Esophagus (tissue), 2 donors: ENCODE measurements around the gene PLEKHA4. TPM values are rescaled to one million over a fixed set of nuclear protein-coding genes. Genes with fewer than 3 reads are reported as not detected.
"Not testable (repeated sequence)": the region's sequence is repeated elsewhere in the genome, so short reads cannot be mapped to it uniquely, and the experiment has no call there.

Experiments
- H3K27ac ChIP-seq, 2 donors: one replicate each; pipeline ENCODE4 v1.5.1; 2013; ENCODE audit warnings: low read depth in 2 of 2, mild to moderate bottlenecking in 2 of 2, inconsistent platforms in 1 of 2, low read length in 1 of 2, moderate library complexity in 1 of 2
- H3K27me3 ChIP-seq, 2 donors: one replicate each; pipeline ENCODE4 v1.6.1; 2013; ENCODE audit warnings: low read length in 2 of 2, control low read depth in 1 of 2, mild to moderate bottlenecking in 1 of 2; ENCODE audit not compliant: insufficient read depth in 2 of 2, control insufficient read depth in 1 of 2
- H3K36me3 ChIP-seq, 2 donors: one replicate each; pipeline ENCODE4 v1.6.1; 2013; ENCODE audit warnings: low read length in 1 of 2; ENCODE audit not compliant: control insufficient read depth in 2 of 2, insufficient read depth in 2 of 2
- H3K4me1 ChIP-seq, 2 donors: one replicate each; pipeline ENCODE4 v1.6.1; 2013; ENCODE audit warnings: low read length in 1 of 2; ENCODE audit not compliant: control insufficient read depth in 2 of 2, insufficient read depth in 2 of 2
- H3K4me3 ChIP-seq, 2 donors: one replicate each; pipeline ENCODE4 v1.5.1; 2013; ENCODE audit warnings: low read length in 2 of 2, mild to moderate bottlenecking in 2 of 2, low read depth in 1 of 2, moderate library complexity in 1 of 2
- H3K9me3 ChIP-seq, 2 donors: one replicate each; pipeline ENCODE4 v1.6.1; 2013; ENCODE audit warnings: mild to moderate bottlenecking in 2 of 2, low read depth in 1 of 2, low read length in 1 of 2, moderate library complexity in 1 of 2; ENCODE audit not compliant: control insufficient read depth in 2 of 2, insufficient read depth in 1 of 2
- WGBS, 2 donors: extraction: QIAGEN DNeasy Blood & Tissue Kit; methylation state at CpG; one replicate each; pipeline ENCODE4 v1.1.7; 2013; 5-methylcytosine and 5-hydroxymethylcytosine counted together
- polyA plus RNA-seq, 2 donors: library from polyadenylated mRNA; stranded (reverse); fragments of 200-250 nt; gene quantifications; one replicate each; pipeline ENCODE4 v1.2.3, GENCODE V29; 2013
- donor health status: healthy with polysubstance abuse.
- donor health status: Bipolar disorder and iron deficiency.

Gene PLEKHA4
- polyA plus RNA-seq, 2 donors: 8.6 to 9.2 TPM

DNA sequence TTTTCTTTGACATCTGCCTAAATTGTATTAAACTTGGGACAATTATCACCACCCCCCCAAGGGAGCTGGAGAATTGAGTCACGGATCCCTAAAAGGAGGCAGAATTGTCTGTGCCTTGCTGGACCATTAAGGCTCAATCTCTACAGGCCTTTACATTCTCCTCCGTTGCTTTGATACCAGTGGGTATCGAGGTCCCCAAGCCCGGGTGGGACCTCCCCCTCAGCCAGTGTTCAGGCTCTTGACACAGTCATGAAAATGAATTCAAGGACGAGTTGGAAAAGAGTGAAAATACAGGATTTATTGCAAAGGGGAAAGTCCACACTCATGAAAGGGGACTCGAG, 9.4 kb upstream of the PLEKHA4 start:
- Histone ChIP-seq H3K27ac (peak overlapping the region in 1 of 2 donors; percentile 46), H3K4me3 (no peak overlapping the region), H3K36me3 (peaks cover 11 to 16% of the 10 kb centered on the region in 2 donors), H3K27me3 (no peaks in the 10 kb centered on the region), H3K9me3 (peaks cover 0 to 3% of the 10 kb centered on the region in 2 donors), H3K4me1 (peaks cover 7 to 9% of the 10 kb centered on the region in 2 donors)
- WGBS, 2 donors: 82 to 88% methylated on average over 6 of the region's 6 CpGs

- H3K36me3 ChIP-seq: peaks cover 11 to 16% of the 10 kb centered on the region in 2 donors
- H3K27ac ChIP-seq: peak overlapping the region; percentile 97 to 100
- H3K27me3 ChIP-seq, H3K9me3 ChIP-seq, H3K4me1 ChIP-seq: not testable (repeated sequence)
- WGBS, 2 donors: 61 to 65% methylated on average over 30 of the region's 30 CpGs
- H3K4me3 ChIP-seq: peak overlapping the region; percentile 17 to 89
Observed at GRCh38 chr19:48876043-48876981, 7.9 kb upstream of the PLEKHA4 start.

DNA sequence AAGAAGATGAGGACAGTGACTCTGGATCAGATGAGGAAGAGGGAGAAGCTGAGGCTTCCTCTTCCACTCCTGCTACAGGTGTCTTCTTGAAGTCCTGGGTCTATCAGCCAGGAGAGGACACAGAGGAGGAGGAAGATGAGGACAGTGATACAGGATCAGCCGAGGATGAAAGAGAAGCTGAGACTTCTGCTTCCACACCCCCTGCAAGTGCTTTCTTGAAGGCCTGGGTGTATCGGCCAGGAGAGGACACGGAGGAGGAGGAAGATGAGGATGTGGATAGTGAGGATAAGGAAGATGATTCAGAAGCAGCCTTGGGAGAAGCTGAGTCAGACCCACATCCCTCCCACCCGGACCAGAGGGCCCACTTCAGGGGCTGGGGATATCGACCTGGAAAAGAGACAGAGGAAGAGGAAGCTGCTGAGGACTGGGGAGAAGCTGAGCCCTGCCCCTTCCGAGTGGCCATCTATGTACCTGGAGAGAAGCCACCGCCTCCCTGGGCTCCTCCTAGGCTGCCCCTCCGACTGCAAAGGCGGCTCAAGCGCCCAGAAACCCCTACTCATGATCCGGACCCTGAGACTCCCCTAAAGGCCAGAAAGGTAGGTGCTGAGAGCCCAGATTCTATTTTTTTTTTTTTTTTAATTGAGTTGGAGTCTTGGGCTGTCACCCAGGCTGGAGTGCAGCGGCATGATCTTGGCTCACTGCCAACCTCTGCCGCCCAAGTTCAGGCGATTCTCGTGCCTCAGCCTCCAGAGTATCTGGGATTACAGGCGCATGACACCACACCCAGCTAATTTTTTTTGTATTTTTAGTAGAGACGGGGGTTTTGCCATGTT, 6.1 kb upstream of the PLEKHA4 start:
- peak overlapping the region; percentile 89 to 93 for H3K4me3 ChIP-seq
- 10 to 25% methylated on average over 17 of the region's 17 CpGs for WGBS, 2 donors
- H3K27ac ChIP-seq: peak overlapping the region; percentile 97 to 100
- no peaks in the 10 kb centered on the region for H3K9me3 ChIP-seq
- H3K4me1 ChIP-seq: peaks cover 7 to 9% of the 10 kb centered on the region in 2 donors
- H3K36me3 ChIP-seq: peaks cover 11 to 16% of the 10 kb centered on the region in 2 donors
- H3K27me3 ChIP-seq: no peaks in the 10 kb centered on the region

DNA sequence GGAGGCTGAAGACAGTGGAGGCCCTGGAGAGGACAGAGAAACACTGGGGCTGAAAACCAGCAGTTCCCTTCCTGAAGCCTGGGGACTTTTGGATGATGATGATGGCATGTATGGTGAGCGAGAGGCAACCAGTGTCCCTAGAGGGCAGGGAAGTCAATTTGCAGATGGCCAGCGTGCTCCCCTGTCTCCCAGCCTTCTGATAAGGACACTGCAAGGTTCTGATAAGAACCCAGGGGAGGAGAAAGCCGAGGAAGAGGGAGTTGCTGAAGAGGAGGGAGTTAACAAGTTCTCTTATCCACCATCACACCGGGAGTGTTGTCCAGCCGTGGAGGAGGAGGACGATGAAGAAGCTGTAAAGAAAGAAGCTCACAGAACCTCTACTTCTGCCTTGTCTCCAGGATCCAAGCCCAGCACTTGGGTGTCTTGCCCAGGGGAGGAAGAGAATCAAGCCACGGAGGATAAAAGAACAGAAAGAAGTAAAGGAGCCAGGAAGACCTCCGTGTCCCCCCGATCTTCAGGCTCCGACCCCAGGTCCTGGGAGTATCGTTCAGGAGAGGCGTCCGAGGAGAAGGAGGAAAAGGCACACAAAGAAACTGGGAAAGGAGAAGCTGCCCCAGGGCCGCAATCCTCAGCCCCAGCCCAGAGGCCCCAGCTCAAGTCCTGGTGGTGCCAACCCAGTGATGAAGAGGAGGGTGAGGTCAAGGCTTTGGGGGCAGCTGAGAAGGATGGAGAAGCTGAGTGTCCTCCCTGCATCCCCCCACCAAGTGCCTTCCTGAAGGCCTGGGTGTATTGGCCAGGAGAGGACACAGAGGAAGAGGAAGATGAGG, 5.3 kb upstream of the PLEKHA4 start:
- WGBS, 2 donors: 22 to 35% methylated on average over 14 of the region's 14 CpGs

GRCh38 chr19:48872884-48873475, 4.6 kb upstream of the PLEKHA4 start:
- no peaks in the 10 kb centered on the region for H3K9me3 ChIP-seq
- no peaks in the 10 kb centered on the region for H3K27me3 ChIP-seq
- peak overlapping the region; percentile 89 to 93 for H3K4me3 ChIP-seq
- H3K4me1 ChIP-seq: peaks cover 7 to 9% of the 10 kb centered on the region in 2 donors
- 0 to 5% methylated on average over 14 of the region's 14 CpGs for WGBS, 2 donors
- H3K36me3 ChIP-seq: peaks cover 11 to 16% of the 10 kb centered on the region in 2 donors
- peak overlapping the region; percentile 97 to 100 for H3K27ac ChIP-seq

More for the DNA sequence above, 5.3 kb upstream of the PLEKHA4 start:
- H3K4me1 ChIP-seq: peaks cover 7 to 9% of the 10 kb centered on the region in 2 donors
- H3K27me3 ChIP-seq: no peaks in the 10 kb centered on the region
- peak overlapping the region; percentile 97 to 100 for H3K27ac ChIP-seq
- H3K9me3 ChIP-seq: no peaks in the 10 kb centered on the region
- peak overlapping the region; percentile 89 to 93 for H3K4me3 ChIP-seq
- H3K36me3 ChIP-seq: peaks cover 11 to 16% of the 10 kb centered on the region in 2 donors

DNA sequence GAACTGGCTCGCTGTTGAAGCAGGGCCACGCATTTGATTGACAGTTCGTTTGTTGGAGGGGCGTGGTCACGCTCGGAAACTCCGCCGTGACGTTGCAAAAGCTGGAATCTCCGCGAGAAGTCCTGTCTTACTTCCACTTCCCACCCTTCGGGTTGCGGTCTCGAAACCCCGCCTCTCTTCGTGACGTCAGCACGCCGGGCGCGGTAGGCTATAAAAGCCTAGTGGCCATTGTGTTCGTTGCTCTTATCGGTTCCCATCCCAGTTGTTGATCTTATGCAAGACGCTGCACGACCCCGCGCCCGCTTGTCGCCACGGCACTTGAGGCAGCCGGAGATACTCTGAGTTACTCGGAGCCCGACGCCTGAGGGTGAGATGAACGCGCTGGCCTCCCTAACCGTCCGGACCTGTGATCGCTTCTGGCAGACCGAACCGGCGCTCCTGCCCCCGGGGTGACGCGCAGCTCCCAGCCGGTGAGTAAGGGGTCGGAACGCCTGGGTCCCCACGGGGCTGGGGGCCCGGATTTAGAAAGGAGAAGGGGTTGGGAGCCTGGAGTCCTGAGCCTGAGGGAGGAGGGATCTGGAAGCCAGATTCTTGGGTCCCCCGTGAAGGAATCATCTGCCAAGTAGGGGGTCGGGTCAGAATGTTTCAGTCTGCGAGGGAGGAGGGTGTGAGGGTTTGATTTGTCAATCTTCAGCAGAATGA, 3.9 kb upstream of the PLEKHA4 start, which contains the start of gene PPP1R15A:
Gene PPP1R15A, plus strand, starts transcription at position 240 of the 702 bp plus-strand sequence. CDS start 813 bp downstream, outside the sequence.
- WGBS, 2 donors: 0 to 1% methylated on average over 53 of the region's 53 CpGs
- Histone ChIP-seq H3K4me1 (peaks cover 10 to 13% of the 10 kb centered on the region in 2 donors), H3K4me3 (peak within 1 kb of the TSS; percentile 89 to 93)

GRCh38 chr19:48871471-48872181, 3.2 kb upstream of the PLEKHA4 start:
- Histone ChIP-seq H3K36me3 (peaks cover 11 to 16% of the 10 kb centered on the region in 2 donors), H3K4me3 (peak overlapping the region in 1 of 2 donors; percentile 28), H3K4me1 (peaks cover 14 to 15% of the 10 kb centered on the region in 2 donors), H3K27ac (peak overlapping the region; percentile 65 to 78)
- WGBS, 2 donors: 54 to 67% methylated on average over 24 to 31 of the region's 31 CpGs
- H3K27me3 ChIP-seq, H3K9me3 ChIP-seq: not testable (repeated sequence)

More for the DNA sequence above, 3.9 kb upstream of the PLEKHA4 start, which contains the start of gene PPP1R15A:
- no peaks in the 10 kb centered on the region for H3K9me3 ChIP-seq
- no peaks in the 10 kb centered on the region for H3K27me3 ChIP-seq
- H3K36me3 ChIP-seq: peaks cover 11 to 16% of the 10 kb centered on the region in 2 donors
- peak within 1 kb of the TSS; percentile 97 to 100 for H3K27ac ChIP-seq

DNA sequence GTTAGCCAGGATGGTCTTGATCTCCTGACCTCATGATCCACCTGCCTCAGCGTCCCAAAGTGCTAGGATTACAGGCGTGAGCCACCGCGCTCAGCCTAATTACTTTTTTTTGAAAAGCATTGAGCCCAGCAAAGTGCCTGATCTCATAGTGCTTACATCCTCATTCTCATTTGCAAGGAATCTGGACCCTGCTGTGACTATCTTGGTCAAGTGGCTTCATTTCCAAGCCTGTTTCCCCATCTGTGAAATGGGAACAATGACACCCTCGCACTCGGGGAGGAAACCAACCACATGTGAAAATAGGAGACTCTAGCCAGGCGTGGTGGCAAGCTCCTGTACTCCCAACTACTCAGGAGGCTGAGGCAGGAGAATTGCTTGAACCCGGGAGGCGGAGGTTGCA, 1.6 kb upstream of the PLEKHA4 start:
- peaks cover 7 to 10% of the 10 kb centered on the region in 2 donors for H3K36me3 ChIP-seq
- 95 to 97% methylated on average over 9 of the region's 9 CpGs for WGBS, 2 donors
- H3K27me3 ChIP-seq: no peaks in the 10 kb centered on the region
- no peak overlapping the region for H3K27ac ChIP-seq
- H3K4me3 ChIP-seq: no peak overlapping the region
- H3K9me3 ChIP-seq: no peaks in the 10 kb centered on the region
- peaks cover 10 to 14% of the 10 kb centered on the region in 2 donors for H3K4me1 ChIP-seq
